Kidney capillary endothelial cell (primary cell): ENCODE measurements around the gene NOXRED1.
"Not testable (repeated sequence)": the region's sequence is repeated elsewhere in the genome, so short reads cannot be mapped to it uniquely, and the experiment has no call there.

ENCODE experiments used
- DNase-seq: peaks from one replicate; pipeline ENCODE4 v3.0.0-alpha.2; 2018; ENCODE audit warnings: low spot score

NOXRED1 gene, protein sequence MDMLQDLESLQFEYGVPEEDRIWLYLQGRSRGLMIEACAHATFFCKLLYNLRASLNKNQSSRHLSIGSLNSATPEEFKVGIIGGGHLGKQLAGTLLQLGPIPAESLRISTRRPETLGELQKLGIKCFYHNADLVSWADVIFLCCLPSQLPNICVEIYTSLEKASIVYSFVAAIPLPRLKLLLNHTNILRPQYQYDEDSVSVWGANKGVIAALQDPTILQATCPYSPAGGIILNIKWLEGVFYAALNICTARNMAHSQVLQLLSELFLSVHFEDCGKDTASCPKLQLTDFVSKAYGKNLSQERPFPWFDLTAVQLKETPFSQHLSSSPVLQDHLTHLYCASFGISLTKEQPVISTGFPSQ

DNA sequence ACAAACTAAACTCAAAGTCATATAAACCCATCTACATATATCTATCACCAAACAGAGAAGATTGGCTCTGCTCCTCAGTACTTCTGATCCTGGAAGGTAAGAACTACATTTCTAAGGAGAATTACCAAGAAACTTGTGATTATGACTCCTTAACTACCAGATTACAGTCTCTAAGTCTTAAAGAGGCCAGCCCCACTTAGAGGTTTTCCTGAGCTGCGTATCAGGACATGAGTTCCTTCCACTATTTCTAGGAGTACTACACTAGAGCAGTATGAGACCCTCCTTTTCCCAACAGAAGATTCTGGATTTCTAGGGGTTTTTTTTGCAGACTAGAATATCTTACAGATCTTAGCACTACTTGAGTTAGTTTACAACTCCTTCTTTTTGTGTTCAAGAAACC is at the start of gene NOXRED1:
TSS of gene NOXRED1 (minus strand) at position 101 of the 400 bp plus-strand sequence. CDS start 634 bp downstream, outside the sequence.
- no peak for DNase-seq

DNA sequence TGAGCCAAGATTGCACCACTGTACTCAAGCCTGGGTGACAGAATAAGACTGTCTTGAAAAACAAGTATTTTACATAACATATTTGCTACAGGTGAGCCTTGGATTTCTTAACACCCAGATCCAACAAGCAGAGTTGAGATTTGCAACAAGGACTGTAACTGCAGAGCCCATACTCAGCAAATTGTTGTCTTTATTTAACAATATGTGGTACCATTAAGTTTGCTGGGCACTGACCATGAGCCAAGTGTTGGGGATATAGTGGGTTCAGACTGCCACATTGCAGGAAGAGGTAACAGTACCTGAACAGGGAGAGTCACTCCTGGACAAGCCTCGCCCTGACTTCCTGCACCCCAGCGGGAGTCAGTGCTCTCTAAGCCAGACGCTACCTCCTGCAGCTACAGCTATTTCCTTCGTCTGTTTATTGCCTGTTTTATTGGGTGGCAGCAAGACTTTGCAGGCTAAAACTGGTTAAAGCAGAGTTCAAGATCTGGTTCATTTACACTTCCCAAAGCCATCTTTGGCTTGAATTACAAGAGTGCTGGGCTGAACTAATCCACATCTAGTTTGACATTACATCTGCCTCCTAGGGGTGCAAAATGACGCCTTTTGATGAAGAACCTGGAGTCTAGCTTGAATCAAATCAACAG is 47.0 kb upstream of the NOXRED1 start:
- no peak for DNase-seq

DNA sequence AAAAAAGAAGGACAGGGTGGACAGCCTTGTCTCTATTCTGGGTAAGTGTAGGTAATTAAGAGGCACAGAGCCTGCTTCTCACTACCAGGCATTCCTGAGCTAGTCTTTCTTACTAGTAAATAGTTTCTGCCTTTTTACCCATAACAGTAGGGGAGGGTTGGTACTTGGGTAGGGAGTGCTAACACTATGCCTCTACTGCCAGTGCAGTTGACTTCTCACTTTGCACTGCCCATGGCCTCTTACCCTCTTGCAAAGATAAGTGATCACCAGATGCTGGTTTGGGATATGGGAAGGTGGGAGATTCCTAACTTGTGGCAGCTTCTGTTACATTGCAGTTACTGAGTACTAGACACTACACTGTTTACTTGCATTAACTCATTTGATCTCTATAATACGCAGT is 46.2 kb upstream of the NOXRED1 start:
- no peak for DNase-seq

DNA sequence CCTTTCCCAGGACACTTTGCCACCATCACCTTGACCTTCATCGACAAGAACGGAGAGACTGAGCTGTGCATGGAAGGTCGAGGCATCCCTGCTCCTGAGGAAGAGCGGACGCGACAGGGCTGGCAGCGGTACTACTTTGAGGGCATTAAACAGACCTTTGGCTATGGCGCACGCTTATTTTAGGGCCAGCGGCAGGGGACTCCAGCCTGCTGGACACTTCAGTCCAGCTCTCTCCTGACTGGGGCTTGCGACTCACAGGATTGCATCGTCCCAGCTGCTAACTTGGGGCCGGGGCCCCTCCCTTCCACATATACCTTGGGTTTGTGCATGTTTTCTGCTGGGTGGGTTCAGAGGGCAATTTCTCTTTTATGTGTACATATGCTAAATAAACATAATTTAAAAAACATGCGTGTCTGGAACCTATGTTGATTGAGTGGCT is 45.8 kb upstream of the NOXRED1 start:
- DNase-seq = no peak

DNA sequence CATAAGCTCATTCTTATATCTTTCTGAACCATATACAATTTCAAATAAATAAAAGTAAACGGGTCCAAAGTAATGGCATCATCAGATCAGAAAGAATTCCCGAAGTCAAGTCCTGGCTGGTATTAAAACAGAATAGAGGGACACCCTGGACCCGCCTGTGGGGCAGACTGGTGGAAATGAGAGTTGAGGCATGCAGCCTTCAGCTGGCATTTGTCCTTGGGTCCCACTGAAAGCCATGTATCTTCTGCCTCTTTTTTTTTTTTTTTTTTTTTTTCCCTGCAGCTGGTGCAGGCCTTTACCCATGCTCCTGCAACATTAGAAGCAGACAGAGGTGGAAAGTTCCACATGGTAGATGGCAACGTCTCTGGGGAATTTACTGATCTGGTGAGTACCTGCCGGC is 44.5 kb upstream of the NOXRED1 start:
- DNase-seq = no peak

DNA sequence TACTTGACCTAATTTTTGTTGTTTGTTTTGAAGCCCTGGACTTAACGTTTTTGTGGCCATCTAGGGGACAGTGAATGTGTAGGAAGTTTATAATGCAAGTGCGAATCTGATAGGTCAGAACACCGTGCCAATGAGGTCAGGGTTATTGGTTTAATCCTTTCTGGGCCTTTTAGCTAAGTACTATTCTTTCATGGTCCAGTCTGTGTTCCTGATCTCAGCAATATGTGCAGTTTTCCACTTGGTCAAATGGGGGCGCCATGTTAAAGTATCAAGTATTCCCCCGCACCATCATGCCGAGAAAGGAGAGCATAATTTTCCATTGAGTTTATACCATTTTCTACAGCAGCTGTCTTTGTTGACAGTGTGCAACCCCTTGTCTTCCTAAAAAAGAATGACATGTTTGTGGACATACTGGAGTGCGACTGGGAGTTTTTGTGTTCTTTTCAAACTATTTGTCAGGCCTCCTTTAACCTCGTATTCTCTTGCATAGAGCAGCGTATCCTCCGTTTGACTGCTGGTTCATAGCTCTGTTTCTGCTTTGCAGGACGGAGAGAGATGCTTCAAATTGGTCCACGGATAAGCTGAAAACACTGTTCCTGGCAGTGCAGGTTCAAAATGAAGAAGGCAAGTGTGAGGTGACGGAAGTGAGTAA is 35.9 kb upstream of the NOXRED1 start:
- DNase-seq = peak; percentile 62

DNA sequence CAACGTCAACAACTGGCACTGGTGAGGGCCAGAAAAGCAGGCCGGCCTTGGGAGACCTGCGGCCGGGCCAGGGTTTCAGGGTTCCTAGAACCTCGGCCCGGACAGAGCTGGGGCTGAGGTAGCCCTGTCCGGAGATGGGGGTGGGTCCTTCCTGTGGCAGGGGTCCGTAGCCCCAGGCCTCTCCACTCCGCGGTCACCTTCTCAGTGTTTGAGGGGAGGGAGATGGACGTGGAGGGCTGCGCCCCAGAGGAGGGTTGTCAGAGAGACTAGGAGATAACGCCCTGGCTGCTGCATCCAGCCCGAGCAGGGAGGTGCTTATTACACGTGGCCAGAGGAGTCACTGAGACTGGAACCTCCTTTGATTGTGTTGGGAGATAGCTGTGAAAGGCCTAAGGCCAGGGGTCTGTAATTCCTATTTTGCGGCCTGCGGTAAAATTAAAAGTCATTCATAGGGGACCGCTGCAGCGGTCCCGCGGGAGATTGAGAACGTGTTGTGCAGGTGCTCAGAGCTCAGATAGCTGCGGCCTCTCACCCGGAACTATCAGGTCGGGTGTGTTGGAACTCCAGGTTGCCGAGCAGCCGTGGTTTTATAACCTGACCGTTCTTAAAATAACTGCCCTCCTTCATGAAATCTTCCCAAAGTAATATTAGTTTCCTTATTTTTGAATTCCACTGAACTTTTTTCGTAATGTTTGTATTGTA is 35.1 kb upstream of the NOXRED1 start:
- peak; percentile 26 for DNase-seq

DNA sequence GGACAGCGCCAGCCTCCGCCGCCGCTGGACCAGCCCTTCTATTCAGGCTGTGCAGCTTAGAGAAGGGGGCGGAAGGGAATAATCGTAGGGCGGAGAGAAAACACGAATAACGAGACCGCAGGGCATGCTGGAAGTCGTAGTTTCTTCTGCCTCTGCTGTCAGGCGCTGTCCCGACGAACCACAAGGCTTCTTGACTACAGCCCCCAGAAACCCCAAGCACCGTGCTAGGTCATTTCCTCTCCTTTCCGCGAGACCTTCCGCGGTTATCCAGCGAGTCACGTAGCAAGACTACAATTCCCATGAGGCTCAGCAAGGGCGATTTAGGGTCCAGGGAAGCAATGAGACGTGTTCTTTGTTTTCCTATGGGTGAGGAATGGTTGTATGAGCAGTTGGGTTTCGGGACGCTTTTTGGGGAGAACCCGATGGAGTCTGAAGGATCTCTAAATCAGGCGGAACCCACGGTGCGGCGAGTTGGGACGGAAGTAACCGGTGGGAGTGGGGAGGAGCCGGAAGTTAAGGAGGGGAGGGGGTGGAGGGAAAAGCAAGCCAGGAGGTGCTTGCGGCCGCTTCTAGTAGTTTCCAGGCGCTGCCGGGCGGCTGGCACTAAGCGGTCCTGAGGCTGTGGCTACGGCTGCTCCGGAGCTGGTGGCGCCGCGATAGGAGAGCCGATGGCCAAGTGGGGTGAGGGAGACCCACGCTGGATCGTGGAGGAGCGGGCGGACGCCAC is 34.4 kb upstream of the NOXRED1 start, which contains the start of the genes AHSA1 and VIPAS39:
TSS of gene AHSA1 (plus strand) at position 572 of the 727 bp plus-strand sequence. CDS start at position 669, 97 bp downstream.
TSS of gene VIPAS39 (minus strand) at position 80 of the 727 bp plus-strand sequence. CDS start 3,499 bp downstream, outside the sequence.
- peak; percentile 99 for DNase-seq

DNA sequence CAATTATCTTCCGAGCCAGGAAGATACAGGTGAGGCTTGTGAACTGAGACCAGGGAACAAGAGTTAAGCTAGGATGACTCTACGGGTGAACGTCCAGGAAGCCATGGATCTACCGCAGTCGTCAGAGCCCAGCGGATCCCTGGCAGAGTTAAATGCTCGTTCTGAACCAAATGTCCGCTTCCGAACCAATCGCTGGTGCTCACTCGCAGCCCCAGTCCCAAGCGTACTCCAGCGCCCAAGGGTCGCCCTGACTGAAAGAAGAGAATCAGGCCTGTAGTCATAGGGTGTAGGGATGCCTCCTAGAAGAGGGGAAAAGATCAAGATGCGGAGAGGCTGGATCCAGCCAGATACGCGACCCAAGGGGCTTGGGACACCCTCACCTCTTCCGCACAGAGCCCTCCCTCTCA is 33.8 kb upstream of the NOXRED1 start:
- no peak for DNase-seq

DNA sequence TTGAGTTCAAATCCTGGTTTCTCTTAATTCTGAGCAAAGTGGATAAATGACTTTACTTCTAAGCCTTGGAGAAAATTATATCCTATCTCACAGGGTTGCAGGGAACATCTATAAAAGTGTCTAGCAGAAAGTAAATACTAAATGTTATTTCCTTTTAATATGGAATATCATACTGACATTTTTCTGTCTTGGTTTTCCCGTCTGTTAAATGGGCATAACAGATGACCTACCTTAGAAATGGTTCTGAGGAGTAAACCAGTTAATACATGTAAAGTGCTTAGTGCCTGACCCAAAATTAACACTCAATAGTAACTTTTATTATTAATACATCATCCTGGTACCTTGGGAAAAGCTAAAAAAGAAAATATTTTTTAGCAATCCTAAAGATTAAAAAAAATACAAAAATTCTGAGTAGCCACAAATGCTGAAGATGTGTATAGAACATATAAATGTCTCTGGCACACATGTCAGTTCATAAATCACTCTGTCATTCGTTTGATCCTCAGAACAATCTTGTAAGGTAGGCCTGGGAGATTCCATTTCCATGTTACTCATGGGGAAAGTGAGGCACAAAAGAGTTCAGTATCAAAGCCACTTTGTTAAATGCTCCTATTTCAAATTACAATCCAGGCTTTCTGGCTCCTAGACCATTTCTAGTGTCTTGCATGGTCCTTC is 32.8 kb upstream of the NOXRED1 start:
- no peak for DNase-seq

DNA sequence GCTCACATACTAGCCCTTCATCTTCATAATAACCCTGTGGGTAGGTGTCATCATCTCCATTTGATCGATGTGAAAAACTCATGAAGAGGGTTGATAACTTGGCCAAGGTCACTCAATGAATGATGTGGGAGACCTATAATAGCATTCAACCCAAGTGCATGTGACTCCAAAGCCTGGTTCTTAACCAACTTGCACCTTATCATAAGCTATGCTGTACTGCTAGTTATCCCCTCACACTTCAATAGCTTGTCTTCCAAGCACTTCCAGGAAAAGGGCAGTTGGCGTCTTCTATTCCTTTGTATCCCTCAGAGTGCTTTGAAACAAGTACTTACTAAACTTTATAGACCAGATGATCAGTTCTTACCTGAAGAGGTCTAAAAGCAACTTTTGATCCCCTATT is 18.9 kb upstream of the NOXRED1 start:
- no peak for DNase-seq

DNA sequence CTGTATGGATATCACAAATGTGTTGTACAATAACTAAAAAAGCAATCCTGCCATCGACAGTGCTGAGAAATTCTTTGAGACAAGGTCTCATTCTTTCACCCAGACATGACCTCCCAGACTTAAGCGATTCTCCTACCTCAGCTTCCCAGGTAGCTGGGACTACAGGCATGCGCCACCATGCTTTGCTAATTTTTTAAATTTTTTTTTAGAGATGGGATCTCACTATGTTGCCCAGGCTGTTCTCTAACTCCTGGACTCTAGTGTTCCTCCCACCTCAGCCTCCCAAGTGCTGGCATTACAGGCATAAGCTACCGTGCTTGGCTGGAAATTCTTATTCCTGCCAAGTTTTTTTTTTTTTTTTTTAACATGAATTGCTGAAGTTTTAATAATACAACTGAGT is 16.5 kb upstream of the NOXRED1 start:
- no peak for DNase-seq

DNA sequence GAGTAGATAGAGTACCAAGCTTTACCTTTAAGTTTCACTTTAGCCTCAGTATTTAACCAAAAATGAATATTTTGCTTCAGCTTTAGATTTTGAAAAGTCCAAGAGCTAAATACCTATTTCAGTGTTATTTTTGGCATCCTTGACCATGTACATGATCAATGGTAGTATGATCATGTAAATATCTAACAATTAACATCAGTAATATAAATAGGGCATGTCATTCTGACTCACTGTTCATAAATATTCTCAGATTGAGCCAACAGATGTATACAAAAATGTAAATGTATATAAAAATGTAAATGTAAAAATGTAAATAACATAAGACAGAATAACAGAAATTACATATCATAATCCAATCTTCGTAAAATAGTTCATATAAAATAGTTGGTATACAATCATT is 15.3 kb upstream of the NOXRED1 start:
- DNase-seq = no peak

DNA sequence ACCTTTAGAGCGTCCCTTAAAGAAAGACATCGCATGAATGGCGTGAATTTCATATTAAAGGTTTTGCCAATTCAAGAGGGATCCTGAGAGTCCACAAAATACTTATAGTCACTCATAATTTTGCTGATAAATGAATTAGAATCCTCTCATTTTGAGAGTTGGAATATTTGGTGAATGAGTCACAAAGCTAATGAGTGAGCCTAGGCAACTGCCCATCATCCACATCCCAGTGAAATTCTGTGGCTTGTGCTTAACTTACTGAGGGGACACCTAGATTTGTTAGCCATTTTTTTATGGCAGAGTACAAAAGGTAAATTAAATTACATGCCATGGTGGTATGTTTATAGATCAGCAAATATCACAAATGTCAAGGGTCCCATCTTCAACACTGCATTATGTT is 12.7 kb upstream of the NOXRED1 start:
- peak; percentile 9 for DNase-seq

DNA sequence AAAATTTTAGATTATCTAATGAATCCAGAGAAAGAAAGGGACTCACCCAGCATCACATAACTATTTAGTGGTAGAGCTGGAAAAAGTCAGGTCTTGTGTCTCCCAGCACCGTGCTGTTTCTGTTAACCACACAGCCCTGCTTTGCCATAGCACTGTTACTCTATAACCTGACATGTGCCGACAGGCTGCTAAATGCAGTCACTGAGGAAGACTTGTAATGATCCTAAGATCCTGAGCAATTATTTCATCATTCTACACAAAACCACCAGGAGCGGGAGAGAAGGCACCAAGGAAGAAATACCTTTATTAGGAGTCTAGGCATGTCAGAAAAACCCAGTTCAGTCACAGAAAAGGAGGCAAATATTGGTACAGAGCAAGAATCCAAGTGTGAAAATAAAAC is 3.1 kb upstream of the NOXRED1 start:
- DNase-seq = no peak

DNA sequence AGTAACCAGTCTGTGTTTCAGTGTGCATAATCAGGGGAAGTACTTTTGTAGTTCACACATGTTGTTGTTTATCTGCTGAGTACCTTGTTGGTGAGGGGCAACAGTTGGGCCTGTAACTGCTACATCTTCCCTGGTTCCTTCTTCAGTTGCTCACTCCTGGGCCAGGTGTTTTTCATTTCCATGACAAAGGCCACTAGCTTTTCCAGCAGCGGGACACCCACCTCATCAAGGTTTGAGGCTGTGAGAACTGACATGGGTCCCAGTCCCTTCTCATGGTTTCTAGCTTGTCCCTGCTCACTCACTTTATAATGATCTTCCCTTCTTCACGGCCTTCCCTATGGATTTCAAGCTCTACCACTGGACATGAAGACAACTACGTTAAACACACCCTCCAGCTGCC is 1.5 kb upstream of the NOXRED1 start:
- DNase-seq = no peak

DNA sequence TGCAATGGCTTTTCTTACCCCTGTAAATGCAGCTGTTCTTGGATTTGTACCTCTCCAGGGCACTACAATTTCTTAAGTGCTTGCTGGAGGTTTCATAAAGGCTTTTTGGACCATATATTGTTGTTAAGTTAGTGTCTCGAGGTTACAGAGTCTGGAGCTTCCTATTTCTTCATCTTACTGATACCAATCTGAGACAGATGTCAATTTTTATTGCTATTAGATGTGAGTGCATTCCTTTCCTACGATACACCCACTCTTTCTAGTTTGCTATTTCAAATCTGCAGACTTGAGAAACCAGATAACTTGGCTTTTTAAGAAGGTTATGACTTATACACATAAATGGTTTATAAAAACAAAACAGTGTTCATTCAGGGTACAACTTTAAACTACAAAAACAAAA is 2.1 kb downstream of the NOXRED1 start:
- no peak for DNase-seq

DNA sequence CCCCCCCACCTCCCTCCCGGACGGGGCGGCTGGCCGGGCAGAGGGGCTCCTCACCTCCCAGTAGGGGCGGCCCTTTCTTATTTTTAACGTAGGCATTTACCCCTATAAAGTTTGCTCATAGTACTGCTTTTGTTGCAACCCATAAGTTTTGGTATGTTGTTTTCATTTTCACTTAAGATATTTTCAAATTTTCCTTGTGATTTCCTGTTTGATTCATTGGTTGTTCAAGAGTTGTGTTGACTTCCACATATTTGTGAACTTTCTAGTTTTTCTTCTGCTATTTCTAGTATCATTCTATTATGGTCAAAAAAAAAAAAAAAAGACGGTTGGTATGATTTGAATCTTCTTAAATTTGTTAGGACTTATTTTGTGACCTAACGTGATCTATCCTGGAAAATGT is 6.5 kb downstream of the NOXRED1 start:
- no peak for DNase-seq

DNA sequence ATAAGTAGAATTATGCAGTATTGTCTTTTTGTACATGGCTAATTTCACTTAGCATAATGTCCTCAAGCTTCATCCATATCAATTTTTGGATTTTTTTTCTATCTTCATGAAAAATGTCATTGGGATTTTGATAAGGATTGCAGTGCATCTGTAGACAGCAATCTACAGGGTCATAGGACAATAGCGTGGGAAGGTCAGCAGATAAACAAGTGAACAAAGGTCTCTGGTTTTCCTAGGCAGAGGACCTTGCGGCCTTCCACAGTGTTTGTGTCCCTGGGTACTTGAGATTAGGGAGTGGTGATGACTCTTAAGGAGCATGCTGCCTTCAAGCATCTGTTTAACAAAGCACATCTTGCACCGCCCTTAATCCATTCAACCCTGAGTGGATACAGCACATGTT is 7.2 kb downstream of the NOXRED1 start:
- DNase-seq = not testable (repeated sequence)

DNA sequence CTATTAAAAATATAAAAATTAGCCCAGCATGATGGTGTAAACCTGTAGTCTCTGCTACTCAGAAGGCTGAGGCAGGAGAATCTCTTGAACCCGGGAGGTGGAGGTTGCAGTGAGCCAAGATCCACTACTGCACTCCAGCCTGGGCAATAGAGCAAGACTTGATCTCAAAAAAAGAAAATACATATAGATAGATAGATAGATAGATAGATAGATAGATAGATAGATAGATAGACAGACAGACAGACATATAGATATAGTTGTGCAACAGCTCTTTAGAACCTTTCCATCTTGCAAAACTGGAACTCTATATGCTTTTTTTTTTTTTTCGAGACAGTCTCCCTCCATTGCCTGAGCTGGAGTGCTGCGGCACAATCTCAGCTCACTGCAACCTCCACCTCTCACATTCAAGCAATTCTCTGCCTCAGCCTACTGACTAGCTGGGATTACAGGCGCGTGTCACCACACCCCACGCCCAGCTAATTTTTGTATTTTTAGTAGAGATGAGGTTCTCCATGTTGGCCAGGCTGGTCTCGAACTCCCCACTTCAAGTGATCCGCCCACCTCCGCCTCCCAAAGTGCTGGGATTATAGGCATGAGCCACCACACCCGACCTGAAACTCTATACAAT is 7.8 kb downstream of the NOXRED1 start:
- DNase-seq = not testable (repeated sequence)
